Neural progenitor cell (in vitro differentiated cells): Measurements from ENCODE around the gene CADPS. TPM values are rescaled to one million over a fixed set of nuclear protein-coding genes. Genes with fewer than 3 reads are reported as not detected.

Experiments used
- DNase-seq: peaks from one replicate; pipeline ENCODE4 v3.0.0-alpha.2; 2016; ENCODE audit warnings: low spot score
- H2AFZ ChIP-seq: fragments of 200-600 bp; sonication (generic); replicated peaks from 2 replicates; pipeline ENCODE4 v1.6.1; 2016; ENCODE audit warnings: antibody characterized with exemption
- H3F3A ChIP-seq: fragments of 200-600 bp; sonication (generic); 2 replicates; pipeline ENCODE4 v1.6.1; 2016; ENCODE audit warnings: antibody characterized with exemption, low read depth
- H3K27ac ChIP-seq: fragments of 200-600 bp; sonication (generic); 2 replicates; pipeline ENCODE4 v1.5.1; 2016; ENCODE audit warnings: mild to moderate bottlenecking
- H3K27me3 ChIP-seq: fragments of 200-600 bp; sonication (generic); 2 replicates; pipeline ENCODE4 v1.6.1; 2016; ENCODE audit warnings: mild to moderate bottlenecking, moderate library complexity
- H3K36me3 ChIP-seq: fragments of 200-600 bp; sonication (generic); 2 replicates; pipeline ENCODE4 v1.5.1; 2016
- H3K4me1 ChIP-seq: fragments of 200-600 bp; sonication (generic); 2 replicates; pipeline ENCODE4 v1.6.1; 2016; ENCODE audit warnings: mixed run types
- H3K4me2 ChIP-seq: fragments of 200-600 bp; sonication (generic); 2 replicates; pipeline ENCODE4 v1.6.1; 2016
- H3K4me3 ChIP-seq: fragments of 200-600 bp; sonication (generic); 2 replicates; pipeline ENCODE4 v1.5.1; 2016
- H3K79me2 ChIP-seq: fragments of 200-600 bp; sonication (generic); 2 replicates; pipeline ENCODE4 v1.6.1; 2016; ENCODE audit warnings: low read depth
- H3K9ac ChIP-seq: fragments of 200-600 bp; sonication (generic); 2 replicates; pipeline ENCODE4 v1.6.1; 2016
- H3K9me3 ChIP-seq: fragments of 200-600 bp; sonication (generic); 2 replicates; pipeline ENCODE4 v1.5.1; 2016; ENCODE audit warnings: low read depth
- H4K20me1 ChIP-seq: fragments of 200-600 bp; sonication (generic); 2 replicates; pipeline ENCODE4 v1.6.1; 2016; ENCODE audit warnings: low read depth
- H3K27ac Mint-ChIP-seq: 3 replicates; pipeline ENCODE4 v1.8.0; 2021; ENCODE audit warnings: mixed read lengths
- H3K27me3 Mint-ChIP-seq: 2 replicates; pipeline ENCODE4 v1.8.0; 2022; ENCODE audit warnings: low read depth, mild to moderate bottlenecking, inconsistent platforms, moderate library complexity, mixed read lengths; ENCODE audit not compliant: insufficient read depth
- H3K36me3 Mint-ChIP-seq: 3 replicates; pipeline ENCODE4 v1.8.0; 2021; ENCODE audit warnings: mixed read lengths
- H3K4me1 Mint-ChIP-seq: 3 replicates; pipeline ENCODE4 v1.8.0; 2021; ENCODE audit warnings: mixed read lengths
- H3K4me3 Mint-ChIP-seq: 3 replicates; pipeline ENCODE4 v1.8.0; 2021; ENCODE audit warnings: mild to moderate bottlenecking, moderate library complexity, mixed read lengths
- H3K9me3 Mint-ChIP-seq: 3 replicates; pipeline ENCODE4 v1.8.0; 2020; ENCODE audit warnings: mixed read lengths
- EZH2 ChIP-seq: fragments of 200-600 bp; sonication (generic); IDR thresholded peaks from 2 replicates; pipeline ENCODE4 v1.6.1; 2017; ENCODE audit warnings: antibody characterized with exemption, mild to moderate bottlenecking, moderate library complexity
- EZH2phosphoT487 ChIP-seq: fragments of 200-600 bp; sonication (generic); IDR thresholded peaks from 2 replicates; pipeline ENCODE4 v1.6.1; 2017; ENCODE audit warnings: antibody characterized with exemption
- total RNA-seq: library from RNA; depleted of rRNA; stranded (reverse); fragments of >200 nt; gene quantifications from 2 replicates; pipeline ENCODE4 v1.2.3, GENCODE V29; 2015; ENCODE audit warnings: low replicate concordance
- TF ChIP-seq, protein P1 (sequence below): fragments of 200-600 bp; sonication (generic); IDR thresholded peaks from 2 replicates; pipeline ENCODE4 v1.5.1; 2017; ENCODE audit warnings: antibody characterized with exemption, mild to moderate bottlenecking

The CADPS gene
- total RNA-seq, 1 donor from 2014 or later: 17.3 TPM

DNA sequence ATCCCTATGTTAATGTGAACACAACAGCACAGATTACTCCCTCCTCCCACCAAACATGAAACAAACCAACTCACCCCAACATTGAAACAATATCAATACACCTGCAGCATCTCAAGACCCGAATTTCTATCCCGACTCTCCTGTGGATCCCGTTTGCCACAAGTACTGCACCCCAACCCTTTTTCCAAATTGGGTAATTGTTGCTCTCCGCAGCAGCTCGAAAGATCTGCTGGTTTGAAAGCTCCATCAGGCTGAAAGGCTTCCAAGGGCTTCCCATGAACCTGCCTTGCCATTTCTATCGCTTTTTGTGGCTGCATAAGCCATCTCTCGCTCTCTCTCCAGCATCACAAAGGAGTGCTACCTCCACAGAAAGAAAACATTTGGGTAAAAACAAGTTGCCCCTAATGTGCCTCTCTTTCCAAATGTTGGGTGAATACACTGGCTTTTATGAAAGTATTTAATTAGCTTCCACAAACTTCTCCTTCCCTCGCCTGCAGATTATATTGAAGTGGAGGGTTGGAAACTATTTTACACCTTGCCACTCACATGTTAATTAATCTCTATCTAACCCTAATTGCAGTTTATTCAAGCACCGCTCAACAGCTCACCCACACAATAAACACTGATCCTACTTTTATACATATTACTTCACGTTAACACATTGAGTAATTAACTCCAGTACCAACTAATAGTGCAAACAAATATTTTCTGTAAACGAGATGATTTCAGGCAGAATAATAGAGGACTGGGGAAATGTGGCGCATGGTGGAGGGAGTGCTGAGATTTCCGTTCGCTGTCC is 499.4 kb downstream of the CADPS start:
- H3K4me2 ChIP-seq: peak overlapping the region; percentile 81
- peak overlapping the region; percentile 66 for H3K4me3 Mint-ChIP-seq
- H3K4me1 Mint-ChIP-seq: peaks cover 50% of the 10 kb centered on the region

DNA sequence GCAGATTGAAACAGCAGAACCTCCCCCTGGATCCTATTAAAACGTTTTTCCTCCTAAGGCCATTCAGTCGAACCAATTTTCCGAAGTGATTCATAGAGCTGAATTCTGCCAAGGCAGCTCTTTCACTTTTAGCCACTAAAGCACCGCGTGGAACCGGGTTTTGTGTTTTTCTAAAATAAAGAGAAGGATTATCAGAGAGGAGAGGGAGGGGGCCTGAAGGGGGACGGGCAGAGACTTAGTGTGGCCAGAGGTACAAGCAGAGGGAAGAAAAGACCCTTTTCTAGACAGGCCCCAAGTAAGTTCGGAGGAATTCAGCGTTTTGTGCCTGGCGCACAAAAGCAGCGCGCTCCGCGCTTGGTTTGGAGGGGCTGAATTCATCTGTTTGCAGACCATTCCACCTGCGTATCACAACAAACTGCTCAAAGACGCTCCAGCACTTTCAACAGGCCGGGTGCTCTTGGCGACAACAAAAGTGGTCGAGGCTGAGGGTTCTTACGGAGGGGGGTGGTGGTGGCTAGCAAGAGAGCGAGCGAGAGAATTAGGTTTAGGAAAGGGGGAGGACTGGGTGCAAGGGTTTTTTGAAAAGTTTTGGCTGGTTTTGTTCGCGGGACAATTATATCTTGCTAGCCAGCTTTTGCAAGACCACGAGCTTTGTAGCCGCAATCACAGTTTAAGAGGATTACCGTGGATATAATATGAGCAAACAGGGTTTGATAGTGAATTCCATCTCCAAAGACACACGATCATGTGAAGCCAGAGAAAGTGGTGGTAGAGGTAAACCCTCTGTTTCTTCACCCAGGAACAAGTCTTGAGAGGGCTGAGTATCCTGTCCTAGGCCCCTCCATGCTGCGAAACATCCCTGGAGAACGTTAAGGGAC is 500.6 kb downstream of the CADPS start:
- peak overlapping the region; percentile 46 for H3K4me3 ChIP-seq
- DNase-seq: peak; percentile 87
- Mint-ChIP-seq H3K27me3 (peaks cover 85% of the 10 kb centered on the region), H3K27ac (peak overlapping the region; percentile 90), H3K36me3 (peaks cover 11% of the 10 kb centered on the region), H3K4me1 (peaks cover 58% of the 10 kb centered on the region), H3K4me3 (peak overlapping the region; percentile 87), H3K9me3 (peaks cover 4% of the 10 kb centered on the region)
- H4K20me1 ChIP-seq: peaks cover 92% of the 10 kb centered on the region
- H3K27ac ChIP-seq: peak overlapping the region; percentile 34
- no peak overlapping the region for H3K9ac ChIP-seq
- no peaks in the 10 kb centered on the region for H3K79me2 ChIP-seq
- H3K27me3 ChIP-seq: peaks cover 100% of the 10 kb centered on the region
- no peak for TF ChIP-seq EZH2phosphoT487
- TF ChIP-seq, protein P1, sequence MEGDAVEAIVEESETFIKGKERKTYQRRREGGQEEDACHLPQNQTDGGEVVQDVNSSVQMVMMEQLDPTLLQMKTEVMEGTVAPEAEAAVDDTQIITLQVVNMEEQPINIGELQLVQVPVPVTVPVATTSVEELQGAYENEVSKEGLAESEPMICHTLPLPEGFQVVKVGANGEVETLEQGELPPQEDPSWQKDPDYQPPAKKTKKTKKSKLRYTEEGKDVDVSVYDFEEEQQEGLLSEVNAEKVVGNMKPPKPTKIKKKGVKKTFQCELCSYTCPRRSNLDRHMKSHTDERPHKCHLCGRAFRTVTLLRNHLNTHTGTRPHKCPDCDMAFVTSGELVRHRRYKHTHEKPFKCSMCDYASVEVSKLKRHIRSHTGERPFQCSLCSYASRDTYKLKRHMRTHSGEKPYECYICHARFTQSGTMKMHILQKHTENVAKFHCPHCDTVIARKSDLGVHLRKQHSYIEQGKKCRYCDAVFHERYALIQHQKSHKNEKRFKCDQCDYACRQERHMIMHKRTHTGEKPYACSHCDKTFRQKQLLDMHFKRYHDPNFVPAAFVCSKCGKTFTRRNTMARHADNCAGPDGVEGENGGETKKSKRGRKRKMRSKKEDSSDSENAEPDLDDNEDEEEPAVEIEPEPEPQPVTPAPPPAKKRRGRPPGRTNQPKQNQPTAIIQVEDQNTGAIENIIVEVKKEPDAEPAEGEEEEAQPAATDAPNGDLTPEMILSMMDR: no peak
- peak; percentile 13 for TF ChIP-seq EZH2
- no peaks in the 10 kb centered on the region for H3K9me3 ChIP-seq
- no peaks in the 10 kb centered on the region for H3K36me3 ChIP-seq
- H3K4me1 ChIP-seq: peaks cover 80% of the 10 kb centered on the region
- peaks cover 93% of the 10 kb centered on the region for H3F3A ChIP-seq
- H2AFZ ChIP-seq: no peak overlapping the region
- H3K4me2 ChIP-seq: peak overlapping the region; percentile 81

More for the DNA sequence above, 499.4 kb downstream of the CADPS start:
- Mint-ChIP-seq H3K27me3 (peaks cover 81% of the 10 kb centered on the region), H3K36me3 (peaks cover 5% of the 10 kb centered on the region), H3K27ac (peak overlapping the region; percentile 1), H3K9me3 (peaks cover 3% of the 10 kb centered on the region)
- no peaks in the 10 kb centered on the region for H3K79me2 ChIP-seq
- peaks cover 100% of the 10 kb centered on the region for H3K27me3 ChIP-seq
- peak; percentile 34 for DNase-seq
- H2AFZ ChIP-seq: no peak overlapping the region
- no peak overlapping the region for H3K9ac ChIP-seq
- peaks cover 90% of the 10 kb centered on the region for H3F3A ChIP-seq
- H3K4me3 ChIP-seq: no peak overlapping the region
- H3K27ac ChIP-seq: no peak overlapping the region
- no peaks in the 10 kb centered on the region for H3K9me3 ChIP-seq
- H3K36me3 ChIP-seq: no peaks in the 10 kb centered on the region
- H3K4me1 ChIP-seq: peaks cover 73% of the 10 kb centered on the region
- TF ChIP-seq EZH2phosphoT487: no peak
- TF ChIP-seq, protein P1: no peak
- no peak for TF ChIP-seq EZH2
- H4K20me1 ChIP-seq: peaks cover 91% of the 10 kb centered on the region

DNA sequence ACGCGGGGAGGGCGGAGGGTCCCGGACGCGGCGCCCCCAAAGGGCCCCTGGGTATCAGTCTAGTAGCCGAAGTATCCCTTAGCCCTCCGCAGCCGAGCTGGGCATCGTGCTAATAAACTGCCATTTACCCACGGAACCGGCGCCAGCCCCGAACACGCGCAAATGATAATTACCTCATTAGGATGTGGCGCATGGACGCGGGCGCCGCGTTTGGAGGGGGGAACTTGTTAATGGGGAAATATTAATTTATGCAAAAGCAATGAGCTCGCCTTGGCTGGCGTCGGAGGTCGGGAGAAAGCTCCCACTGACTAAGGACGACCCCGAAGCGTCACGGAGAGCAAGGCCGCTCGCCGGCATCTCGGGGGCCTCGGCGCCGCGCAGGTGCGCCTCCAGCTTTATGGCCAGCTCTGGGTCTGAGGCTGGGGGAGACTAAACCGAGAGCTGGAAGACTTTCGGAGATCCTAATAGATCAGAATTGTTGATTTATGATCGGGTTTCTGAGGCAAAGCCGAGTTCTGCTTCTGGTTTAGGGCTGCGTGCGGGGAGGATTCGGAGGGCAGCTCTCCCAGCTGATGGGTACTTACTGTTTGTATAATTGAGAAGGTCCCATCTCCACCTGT is 501.4 kb downstream of the CADPS start:
- peak overlapping the region; percentile 46 for H3K4me3 ChIP-seq
- TF ChIP-seq, protein P1: no peak
- TF ChIP-seq EZH2 (peak; percentile 43), EZH2phosphoT487 (peak; percentile 79)

More for the DNA sequence above, 501.4 kb downstream of the CADPS start:
- DNase-seq: peak; percentile 49
- Histone ChIP-seq H3K27me3 (peaks cover 100% of the 10 kb centered on the region), H3F3A (peaks cover 85% of the 10 kb centered on the region), H3K9me3 (no peaks in the 10 kb centered on the region), H2AFZ (no peak overlapping the region), H3K27ac (peak overlapping the region; percentile 34), H3K4me1 (peaks cover 77% of the 10 kb centered on the region), H4K20me1 (peaks cover 92% of the 10 kb centered on the region), H3K36me3 (no peaks in the 10 kb centered on the region), H3K9ac (no peak overlapping the region), H3K79me2 (no peaks in the 10 kb centered on the region), H3K4me2 (peak overlapping the region; percentile 81)
- peaks cover 83% of the 10 kb centered on the region for H3K27me3 Mint-ChIP-seq
- H3K4me1 Mint-ChIP-seq: peaks cover 56% of the 10 kb centered on the region
- H3K27ac Mint-ChIP-seq: peak overlapping the region; percentile 90
- peaks cover 4% of the 10 kb centered on the region for H3K9me3 Mint-ChIP-seq
- peak overlapping the region; percentile 87 for H3K4me3 Mint-ChIP-seq
- H3K36me3 Mint-ChIP-seq: peaks cover 11% of the 10 kb centered on the region
